NCI-H2171 (cell line): Measurements from ENCODE around the gene KIF12.

ENCODE experiments used
- DNase-seq: peaks from one replicate; lab custom pipeline; 2025; lab: John Stamatoyannopoulos, UW

The KIF12 gene

GRCh38 chr9:114123031-114123977 is 24.2 kb upstream of the KIF12 start:
- DNase-seq, result no peak

- no peak for DNase-seq
Measured at GRCh38 chr9:114122136-114123027, 23.3 kb upstream of the KIF12 start.

GRCh38 chr9:114121227-114122135 is 22.4 kb upstream of the KIF12 start:
- DNase-seq, result peak; percentile 46

- no peak for DNase-seq
Measured at GRCh38 chr9:114120192-114121014, 21.3 kb upstream of the KIF12 start.

- no peak for DNase-seq
Measured at GRCh38 chr9:114119242-114120191, 20.4 kb upstream of the KIF12 start.

- DNase-seq, result no peak
Measured at GRCh38 chr9:114117996-114118830, 19.1 kb upstream of the KIF12 start.

GRCh38 chr9:114117614-114117995 is 18.5 kb upstream of the KIF12 start:
- no peak for DNase-seq

- no peak for DNase-seq
Measured at GRCh38 chr9:114116126-114116747, 17.1 kb upstream of the KIF12 start.

GRCh38 chr9:114115654-114116125 is 16.6 kb upstream of the KIF12 start:
- DNase-seq, result no peak

- no peak for DNase-seq
Measured at GRCh38 chr9:114114364-114114763, 15.3 kb upstream of the KIF12 start.

GRCh38 chr9:114112778-114113584 is 13.9 kb upstream of the KIF12 start:
- DNase-seq, result no peak

GRCh38 chr9:114112325-114112724 is 13.2 kb upstream of the KIF12 start:
- no peak for DNase-seq

GRCh38 chr9:114110180-114110579 is 11.1 kb upstream of the KIF12 start:
- no peak for DNase-seq

- DNase-seq, result no peak
Measured at GRCh38 chr9:114109124-114109523, 10.0 kb upstream of the KIF12 start.

- peak; percentile 66 for DNase-seq
Measured at GRCh38 chr9:114108016-114108833, 9.1 kb upstream of the KIF12 start.

- no peak for DNase-seq
Measured at GRCh38 chr9:114107286-114108001, 8.4 kb upstream of the KIF12 start.
